ENCODE data around the gene LEMD2. TPM values are rescaled to one million over a fixed set of nuclear protein-coding genes. Genes with fewer than 3 reads are reported as not detected.

Gene LEMD2
- total RNA-seq, 1 experiment from 2014 or later = 62.9 TPM

DNA sequence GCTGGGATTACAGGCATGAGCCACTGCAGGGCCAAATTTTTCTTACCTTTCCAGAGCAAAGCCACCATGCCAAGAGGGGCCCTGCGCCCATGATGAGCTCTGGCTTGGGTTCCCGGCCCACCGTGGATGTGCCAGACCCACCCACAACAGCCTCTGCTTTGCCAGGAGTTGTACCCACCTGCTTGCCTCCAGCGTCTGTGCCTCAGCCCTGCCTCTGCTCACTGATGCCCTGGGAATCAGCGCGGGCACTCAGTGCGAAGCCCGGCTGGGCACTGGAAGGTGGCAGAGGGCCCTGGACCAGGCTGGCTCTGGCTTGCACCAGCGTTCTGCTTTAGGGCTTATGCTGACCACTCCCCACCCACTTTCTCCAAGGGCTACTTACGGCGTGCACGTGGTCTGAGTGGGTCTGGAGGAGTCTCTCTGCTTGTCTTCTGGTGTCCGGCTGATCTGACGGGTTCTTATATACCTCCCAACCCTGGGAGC lies 14.7 kb upstream of the LEMD2 start, which contains the start of gene MLN:
Gene MLN (minus strand): TSS at position 433 of the 483 bp plus-strand sequence. CDS start 2,840 bp downstream, outside the sequence.
- ChIA-PET POLR2A (no interaction called here), CTCF (interaction anchor here (1.1 to 1.3 kb wide), 2 partner anchors 224 to 252 kb away, joined by 3 read pairs; no protein-coding TSS in a partner anchor)
- ATAC-seq = no peak
- Mint-ChIP-seq H3K27ac (no peak within 1 kb of the TSS), H3K4me3 (no peak within 1 kb of the TSS), H3K27me3 (ENCODE audit: low read depth) (peaks cover 16% of the 10 kb centered on the region), H3K36me3 (no peaks in the 10 kb centered on the region), H3K4me1 (peaks cover 29% of the 10 kb centered on the region), H3K9me3 (no peaks in the 10 kb centered on the region)
- TF ChIP-seq, protein P1, sequence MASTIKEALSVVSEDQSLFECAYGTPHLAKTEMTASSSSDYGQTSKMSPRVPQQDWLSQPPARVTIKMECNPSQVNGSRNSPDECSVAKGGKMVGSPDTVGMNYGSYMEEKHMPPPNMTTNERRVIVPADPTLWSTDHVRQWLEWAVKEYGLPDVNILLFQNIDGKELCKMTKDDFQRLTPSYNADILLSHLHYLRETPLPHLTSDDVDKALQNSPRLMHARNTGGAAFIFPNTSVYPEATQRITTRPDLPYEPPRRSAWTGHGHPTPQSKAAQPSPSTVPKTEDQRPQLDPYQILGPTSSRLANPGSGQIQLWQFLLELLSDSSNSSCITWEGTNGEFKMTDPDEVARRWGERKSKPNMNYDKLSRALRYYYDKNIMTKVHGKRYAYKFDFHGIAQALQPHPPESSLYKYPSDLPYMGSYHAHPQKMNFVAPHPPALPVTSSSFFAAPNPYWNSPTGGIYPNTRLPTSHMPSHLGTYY (CRISPR knock-in tag; IDR thresholded peaks at IDR 0.05) = no peak
- TF ChIP-seq ZNF263 (CRISPR knock-in tag; IDR thresholded peaks at IDR 0.05; ENCODE audit: low read depth) = no peak
- no peak for TF ChIP-seq NFATC4 (CRISPR knock-in tag; IDR thresholded peaks at IDR 0.05)
- TF ChIP-seq MXD4 (CRISPR knock-in tag; IDR thresholded peaks at IDR 0.05; ENCODE audit: borderline replicate concordance) = no peak
- no peak for TF ChIP-seq SOX15 (CRISPR knock-in tag; IDR thresholded peaks at IDR 0.05)
- no peak for TF ChIP-seq JAZF1 (CRISPR knock-in tag; IDR thresholded peaks at IDR 0.05)
- no peak for DNase-seq (ENCODE audit: low spot score)

DNA sequence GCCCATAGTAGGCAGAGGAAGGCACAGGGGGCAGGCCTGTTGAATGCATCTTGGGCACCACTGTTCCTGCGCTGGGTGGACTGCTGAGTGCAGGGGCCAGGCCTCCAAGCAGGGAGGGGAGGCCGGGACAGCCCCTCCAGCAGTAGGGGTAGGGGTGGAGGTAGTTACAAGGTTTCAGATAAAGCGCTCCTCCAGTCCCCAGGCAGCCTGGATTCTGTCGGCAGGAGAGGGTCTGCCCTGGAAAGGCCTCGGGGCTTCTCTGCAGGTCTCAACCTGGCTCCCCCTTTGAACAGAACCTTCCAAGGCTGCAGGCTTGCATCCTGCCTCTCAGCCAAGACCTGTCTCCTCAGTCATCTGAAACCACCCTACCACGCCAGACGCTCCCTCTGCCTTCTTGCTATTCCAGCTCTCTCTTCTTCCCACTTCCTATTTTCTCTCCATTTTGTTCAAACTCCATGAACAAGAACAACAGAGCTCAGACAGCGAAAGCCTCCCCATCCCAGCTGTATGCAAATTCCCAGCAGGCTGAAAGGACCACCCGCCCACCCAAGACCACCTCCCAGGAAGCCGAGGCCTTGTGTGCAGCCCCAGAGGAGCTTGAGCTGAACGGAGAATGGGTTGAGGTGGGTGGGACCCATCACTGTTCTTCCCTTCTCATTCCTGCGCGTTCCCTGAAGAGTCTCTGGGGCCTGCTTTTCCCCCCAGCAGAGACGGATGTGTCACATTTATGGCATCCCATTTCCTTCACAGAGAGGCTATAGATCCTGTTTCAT lies 13.4 kb upstream of the LEMD2 start:
- CTCF ChIA-PET = interaction anchor here (0.9 to 1.4 kb wide), 3 partner anchors 23 to 253 kb away, joined by 3 to 4 read pairs (median 4); no protein-coding TSS in a partner anchor
- POLR2A ChIA-PET = no interaction called here
- Mint-ChIP-seq H3K27ac (no peak overlapping the region), H3K9me3 (no peaks in the 10 kb centered on the region), H3K4me3 (no peak overlapping the region), H3K4me1 (peaks cover 27% of the 10 kb centered on the region), H3K36me3 (no peaks in the 10 kb centered on the region), H3K27me3 (ENCODE audit: low read depth) (peaks cover 9% of the 10 kb centered on the region)
- no peak for TF ChIP-seq MYBL2 (CRISPR knock-in tag; IDR thresholded peaks at IDR 0.05)
- TF ChIP-seq, protein P2, sequence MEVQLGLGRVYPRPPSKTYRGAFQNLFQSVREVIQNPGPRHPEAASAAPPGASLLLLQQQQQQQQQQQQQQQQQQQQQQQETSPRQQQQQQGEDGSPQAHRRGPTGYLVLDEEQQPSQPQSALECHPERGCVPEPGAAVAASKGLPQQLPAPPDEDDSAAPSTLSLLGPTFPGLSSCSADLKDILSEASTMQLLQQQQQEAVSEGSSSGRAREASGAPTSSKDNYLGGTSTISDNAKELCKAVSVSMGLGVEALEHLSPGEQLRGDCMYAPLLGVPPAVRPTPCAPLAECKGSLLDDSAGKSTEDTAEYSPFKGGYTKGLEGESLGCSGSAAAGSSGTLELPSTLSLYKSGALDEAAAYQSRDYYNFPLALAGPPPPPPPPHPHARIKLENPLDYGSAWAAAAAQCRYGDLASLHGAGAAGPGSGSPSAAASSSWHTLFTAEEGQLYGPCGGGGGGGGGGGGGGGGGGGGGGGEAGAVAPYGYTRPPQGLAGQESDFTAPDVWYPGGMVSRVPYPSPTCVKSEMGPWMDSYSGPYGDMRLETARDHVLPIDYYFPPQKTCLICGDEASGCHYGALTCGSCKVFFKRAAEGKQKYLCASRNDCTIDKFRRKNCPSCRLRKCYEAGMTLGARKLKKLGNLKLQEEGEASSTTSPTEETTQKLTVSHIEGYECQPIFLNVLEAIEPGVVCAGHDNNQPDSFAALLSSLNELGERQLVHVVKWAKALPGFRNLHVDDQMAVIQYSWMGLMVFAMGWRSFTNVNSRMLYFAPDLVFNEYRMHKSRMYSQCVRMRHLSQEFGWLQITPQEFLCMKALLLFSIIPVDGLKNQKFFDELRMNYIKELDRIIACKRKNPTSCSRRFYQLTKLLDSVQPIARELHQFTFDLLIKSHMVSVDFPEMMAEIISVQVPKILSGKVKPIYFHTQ (CRISPR knock-in tag; IDR thresholded peaks at IDR 0.05) = no peak
- TF ChIP-seq PRRX2 (CRISPR knock-in tag; IDR thresholded peaks at IDR 0.05) = no peak
- TF ChIP-seq ZNF121 (CRISPR knock-in tag; IDR thresholded peaks at IDR 0.05) = no peak
- TF ChIP-seq, protein P3, sequence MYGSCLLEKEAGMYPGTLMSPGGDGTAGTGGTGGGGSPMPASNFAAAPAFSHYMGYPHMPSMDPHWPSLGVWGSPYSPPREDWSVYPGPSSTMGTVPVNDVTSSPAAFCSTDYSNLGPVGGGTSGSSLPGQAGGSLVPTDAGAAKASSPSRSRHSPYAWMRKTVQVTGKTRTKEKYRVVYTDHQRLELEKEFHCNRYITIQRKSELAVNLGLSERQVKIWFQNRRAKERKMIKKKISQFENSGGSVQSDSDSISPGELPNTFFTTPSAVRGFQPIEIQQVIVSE (CRISPR knock-in tag; IDR thresholded peaks at IDR 0.05; ENCODE audit: borderline replicate concordance) = no peak
- no peak for TF ChIP-seq RELA (CRISPR knock-in tag; IDR thresholded peaks at IDR 0.05; ENCODE audit: borderline replicate concordance)
- TF ChIP-seq, protein P4, sequence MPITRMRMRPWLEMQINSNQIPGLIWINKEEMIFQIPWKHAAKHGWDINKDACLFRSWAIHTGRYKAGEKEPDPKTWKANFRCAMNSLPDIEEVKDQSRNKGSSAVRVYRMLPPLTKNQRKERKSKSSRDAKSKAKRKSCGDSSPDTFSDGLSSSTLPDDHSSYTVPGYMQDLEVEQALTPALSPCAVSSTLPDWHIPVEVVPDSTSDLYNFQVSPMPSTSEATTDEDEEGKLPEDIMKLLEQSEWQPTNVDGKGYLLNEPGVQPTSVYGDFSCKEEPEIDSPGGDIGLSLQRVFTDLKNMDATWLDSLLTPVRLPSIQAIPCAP (CRISPR knock-in tag; IDR thresholded peaks at IDR 0.05) = no peak
- TF ChIP-seq ZNF317 (CRISPR knock-in tag; IDR thresholded peaks at IDR 0.05; ENCODE audit: borderline replicate concordance, low read depth) = no peak
- TF ChIP-seq, protein P1 (CRISPR knock-in tag; IDR thresholded peaks at IDR 0.05) = no peak
- no peak for TF ChIP-seq JAZF1 (CRISPR knock-in tag; IDR thresholded peaks at IDR 0.05)
- TF ChIP-seq SMAD4 (CRISPR knock-in tag; IDR thresholded peaks at IDR 0.05) = no peak
- TF ChIP-seq TEAD1 (CRISPR knock-in tag; IDR thresholded peaks at IDR 0.05) = no peak
- TF ChIP-seq, protein P5, sequence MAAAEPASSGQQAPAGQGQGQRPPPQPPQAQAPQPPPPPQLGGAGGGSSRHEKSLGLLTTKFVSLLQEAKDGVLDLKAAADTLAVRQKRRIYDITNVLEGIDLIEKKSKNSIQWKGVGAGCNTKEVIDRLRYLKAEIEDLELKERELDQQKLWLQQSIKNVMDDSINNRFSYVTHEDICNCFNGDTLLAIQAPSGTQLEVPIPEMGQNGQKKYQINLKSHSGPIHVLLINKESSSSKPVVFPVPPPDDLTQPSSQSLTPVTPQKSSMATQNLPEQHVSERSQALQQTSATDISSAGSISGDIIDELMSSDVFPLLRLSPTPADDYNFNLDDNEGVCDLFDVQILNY (CRISPR knock-in tag; IDR thresholded peaks at IDR 0.05) = no peak
- TF ChIP-seq, protein P6, sequence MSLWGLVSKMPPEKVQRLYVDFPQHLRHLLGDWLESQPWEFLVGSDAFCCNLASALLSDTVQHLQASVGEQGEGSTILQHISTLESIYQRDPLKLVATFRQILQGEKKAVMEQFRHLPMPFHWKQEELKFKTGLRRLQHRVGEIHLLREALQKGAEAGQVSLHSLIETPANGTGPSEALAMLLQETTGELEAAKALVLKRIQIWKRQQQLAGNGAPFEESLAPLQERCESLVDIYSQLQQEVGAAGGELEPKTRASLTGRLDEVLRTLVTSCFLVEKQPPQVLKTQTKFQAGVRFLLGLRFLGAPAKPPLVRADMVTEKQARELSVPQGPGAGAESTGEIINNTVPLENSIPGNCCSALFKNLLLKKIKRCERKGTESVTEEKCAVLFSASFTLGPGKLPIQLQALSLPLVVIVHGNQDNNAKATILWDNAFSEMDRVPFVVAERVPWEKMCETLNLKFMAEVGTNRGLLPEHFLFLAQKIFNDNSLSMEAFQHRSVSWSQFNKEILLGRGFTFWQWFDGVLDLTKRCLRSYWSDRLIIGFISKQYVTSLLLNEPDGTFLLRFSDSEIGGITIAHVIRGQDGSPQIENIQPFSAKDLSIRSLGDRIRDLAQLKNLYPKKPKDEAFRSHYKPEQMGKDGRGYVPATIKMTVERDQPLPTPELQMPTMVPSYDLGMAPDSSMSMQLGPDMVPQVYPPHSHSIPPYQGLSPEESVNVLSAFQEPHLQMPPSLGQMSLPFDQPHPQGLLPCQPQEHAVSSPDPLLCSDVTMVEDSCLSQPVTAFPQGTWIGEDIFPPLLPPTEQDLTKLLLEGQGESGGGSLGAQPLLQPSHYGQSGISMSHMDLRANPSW (CRISPR knock-in tag; conservative IDR thresholded peaks at IDR 0.05; ENCODE audit: low read depth) = no peak
- no peak for TF ChIP-seq GRHL2 (CRISPR knock-in tag; IDR thresholded peaks at IDR 0.05; ENCODE audit: insufficient replicate concordance, severe bottlenecking)
- no peak for TF ChIP-seq ZNF232 (CRISPR knock-in tag; IDR thresholded peaks at IDR 0.05)
- TF ChIP-seq NR1H2 (CRISPR knock-in tag; IDR thresholded peaks at IDR 0.05) = no peak
- TF ChIP-seq TP53 (CRISPR knock-in tag; IDR thresholded peaks at IDR 0.05) = no peak
- TF ChIP-seq ZNF138 (CRISPR knock-in tag; conservative IDR thresholded peaks at IDR 0.05) = no peak
- ATAC-seq (no peak; the same call in none of the 2 replicates), DNase-seq (ENCODE audit: low spot score) (no peak)

Measured in WTC11 (cell line).